OCI-LY7 (cell line): Measurements from ENCODE around the gene ARL16.

ENCODE experiments used
- CTCF ChIP-seq: fragments of 200-600 bp; sonication (generic); conservative IDR thresholded peaks from 2 replicates; pipeline ENCODE4 v1.5.1; 2014; ENCODE audit warnings: mild to moderate bottlenecking, antibody characterized with exemption, low read length, moderate library complexity, mixed read lengths
- EZH2phosphoT487 ChIP-seq: fragments of 200-600 bp; sonication (generic); IDR thresholded peaks from 2 replicates; pipeline ENCODE4 v1.6.1; 2018; ENCODE audit warnings: low read depth, borderline replicate concordance, mild to moderate bottlenecking, mixed run types, antibody characterized with exemption, low read length, moderate library complexity, mixed read lengths

GRCh38 chr17:81710514-81711308 lies 27.1 kb upstream of the ARL16 start:
- TF ChIP-seq CTCF (no peak), EZH2phosphoT487 (no peak)
